ENCODE results near the gene ZSCAN21.

The ZSCAN21 gene

DNA sequence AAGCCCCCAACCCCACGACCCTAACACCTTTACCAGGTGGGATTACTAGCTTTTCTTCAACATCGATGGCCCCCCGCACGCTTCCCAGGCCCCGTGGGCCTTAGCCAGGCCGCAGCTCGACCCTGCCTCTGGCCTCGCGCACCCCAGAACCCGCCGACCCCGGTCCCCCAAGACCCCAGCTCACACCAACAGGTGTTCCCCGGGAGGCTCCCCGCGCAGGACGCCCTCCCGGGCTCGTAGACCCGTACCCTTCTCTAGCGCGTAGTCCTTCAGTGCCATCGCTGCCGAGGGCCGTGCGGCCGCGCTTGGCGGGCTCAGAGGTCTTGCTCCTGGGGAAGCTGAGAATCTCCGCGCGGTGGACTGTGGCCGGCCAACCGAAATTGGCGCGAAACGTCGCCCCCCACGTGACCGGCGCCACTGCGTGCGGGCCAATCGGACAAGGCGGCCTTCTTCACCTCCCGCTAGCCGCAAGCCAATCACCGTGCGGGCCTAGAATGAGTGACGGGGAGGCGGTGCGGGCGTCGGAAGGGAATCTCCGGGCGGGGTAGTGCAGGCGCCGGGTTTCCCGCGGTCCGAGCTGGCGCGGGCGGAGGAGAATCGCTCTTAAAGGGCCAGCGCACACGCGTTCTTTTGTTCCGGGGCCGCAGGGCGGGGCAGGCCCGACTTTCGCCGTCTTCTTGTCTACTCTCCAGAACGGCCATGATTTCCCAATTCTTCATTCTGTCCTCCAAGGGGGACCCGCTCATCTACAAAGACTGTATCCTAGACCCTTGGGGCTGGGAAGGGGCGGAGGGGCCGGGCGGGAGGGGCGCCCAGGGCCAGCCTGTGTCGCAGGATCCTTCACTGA, 51.7 kb downstream of the ZSCAN21 start, which contains the start of the genes AP4M1 and MCM7:
Gene AP4M1, plus strand, starts transcription at position 628 of the 847 bp plus-strand sequence. Its CDS starts 72 bp downstream, at position 700.
Gene MCM7, minus strand, starts transcription at position 382 of the 847 bp plus-strand sequence. Its CDS starts 103 bp downstream, at position 279.
- DNase-seq, result peak; percentile 89 to 92 (median 90)

DNA sequence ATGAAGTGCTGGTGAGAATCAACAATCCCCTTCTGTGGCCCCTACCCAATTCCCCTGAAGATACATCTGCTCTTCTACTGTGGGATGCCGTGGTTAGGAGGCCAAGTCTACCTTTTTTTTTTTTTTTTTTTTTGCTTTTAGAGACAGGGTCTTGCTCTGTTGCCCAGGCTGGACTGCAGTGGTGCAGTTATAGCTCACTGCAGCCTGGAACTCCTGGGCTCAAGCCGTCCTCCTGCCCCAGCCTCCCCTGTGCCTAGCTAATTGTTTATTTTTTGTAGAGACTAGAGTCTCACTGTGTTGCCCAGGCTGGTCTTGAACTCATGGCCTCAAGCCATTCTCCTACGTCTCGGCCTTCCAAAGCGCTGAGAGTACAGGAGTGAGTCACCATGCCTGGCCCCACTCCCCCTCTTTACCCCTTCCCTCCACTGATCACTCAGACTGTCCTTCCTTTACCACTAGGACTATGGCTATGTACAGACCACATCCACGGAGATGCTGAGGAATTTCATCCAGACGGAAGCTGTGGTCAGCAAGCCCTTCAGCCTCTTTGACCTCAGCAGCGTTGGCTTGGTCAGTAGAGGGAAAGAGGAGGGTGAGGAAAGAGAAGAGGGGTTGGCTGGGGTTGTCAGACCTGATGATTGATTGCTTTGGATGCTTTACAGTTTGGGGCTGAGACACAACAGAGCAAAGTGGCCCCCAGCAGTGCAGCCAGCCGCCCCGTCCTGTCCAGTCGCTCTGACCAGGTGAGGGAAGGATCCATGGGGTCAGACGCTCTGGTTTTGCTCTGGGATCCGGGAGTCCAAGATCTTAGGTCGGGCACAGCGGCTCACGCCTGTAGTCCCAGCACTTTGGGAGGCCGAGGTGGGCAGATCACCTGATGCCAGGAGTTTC, 53.6 kb downstream of the ZSCAN21 start:
- no peak for DNase-seq

- DNase-seq, result no peak
These were observed 56.0 kb downstream of the ZSCAN21 start for GRCh38 chr7:100105534-100105933.

- DNase-seq, result no peak
These were observed 57.1 kb downstream of the ZSCAN21 start for GRCh38 chr7:100106633-100107032.

GRCh38 chr7:100107125-100107737, 57.7 kb downstream of the ZSCAN21 start:
- DNase-seq, result no peak

GRCh38 chr7:100107890-100108289, 58.3 kb downstream of the ZSCAN21 start:
- no peak for DNase-seq

- no peak for DNase-seq
These were observed 60.1 kb downstream of the ZSCAN21 start for GRCh38 chr7:100109521-100110163.

DNA sequence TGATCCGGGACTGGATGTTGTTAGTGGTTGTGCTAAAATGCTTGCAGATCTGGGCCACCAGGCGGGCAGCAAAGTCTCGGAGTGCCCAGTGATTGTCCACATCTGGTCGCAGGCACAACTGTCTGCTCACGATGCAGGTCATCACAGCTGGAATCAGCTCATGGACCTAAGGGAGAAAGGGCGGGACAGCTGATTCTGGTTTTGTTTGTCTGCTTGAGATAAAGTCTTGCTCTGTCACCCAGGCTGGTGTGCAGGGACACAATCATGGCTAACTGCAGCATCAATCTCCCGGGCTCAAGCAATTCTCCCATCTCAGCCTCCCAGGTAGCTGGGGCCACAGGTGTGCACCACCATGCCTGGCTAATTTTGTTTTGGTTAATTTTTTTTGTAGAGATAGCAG, 61.6 kb downstream of the ZSCAN21 start:
- DNase-seq, result no peak

DNA sequence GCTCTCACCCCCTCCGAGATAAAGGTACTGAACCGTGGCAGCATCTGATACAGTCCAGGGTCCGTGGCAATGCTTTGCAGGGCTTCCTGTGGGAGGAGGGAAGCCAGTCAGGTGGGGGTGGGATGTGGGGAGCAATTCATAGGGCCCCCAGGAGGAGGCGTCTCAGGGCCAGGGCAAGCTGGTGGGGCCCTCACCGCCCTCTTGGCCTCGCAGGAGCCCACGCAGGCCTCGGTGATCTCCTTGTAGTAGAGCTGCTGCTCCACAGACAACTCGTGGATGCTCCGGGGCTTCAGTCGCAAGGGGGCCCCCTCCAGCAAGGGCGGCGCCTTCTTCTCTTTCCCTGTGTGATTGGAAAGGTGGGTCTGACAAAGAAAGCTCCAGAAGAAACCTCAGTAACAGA, 62.3 kb downstream of the ZSCAN21 start:
- DNase-seq, result no peak
